SK-MEL-5 (cell line): Measurements from ENCODE around the gene PTBP3. TPM values are rescaled to one million over a fixed set of nuclear protein-coding genes. Genes with fewer than 3 reads are reported as not detected.
"Not testable (repeated sequence)": the region's sequence is repeated elsewhere in the genome, so short reads cannot be mapped to it uniquely, and the experiment has no call there.

Experiments
- DNase-seq: peaks from one replicate; pipeline ENCODE4 v3.0.0-alpha.2; 2016; ENCODE audit warnings: low read depth, low spot score
- in situ Hi-C: cut with HindIII; loops from 2 replicates; pipeline ENCODE4 v1.10.0; 2016; ENCODE audit warnings: low sequenced_read_pairs, high pct_unique_total_duplicates, low pct_unique_long_range_greater_than_20kb
- total RNA-seq: library from RNA; depleted of rRNA; stranded (reverse); fragments of >200 nt; shearing (Covaris generic); gene quantifications from 2 replicates; pipeline ENCODE4 v1.2.3, GENCODE V29; 2014

PTBP3 gene
- total RNA-seq, 1 experiment from 2014 or later, result 41.8 TPM

- DNase-seq, result no peak
- in situ Hi-C loops, result no loop called here
Measured at GRCh38 chr9:112288029-112288428, 45.4 kb downstream of the PTBP3 start.

DNA sequence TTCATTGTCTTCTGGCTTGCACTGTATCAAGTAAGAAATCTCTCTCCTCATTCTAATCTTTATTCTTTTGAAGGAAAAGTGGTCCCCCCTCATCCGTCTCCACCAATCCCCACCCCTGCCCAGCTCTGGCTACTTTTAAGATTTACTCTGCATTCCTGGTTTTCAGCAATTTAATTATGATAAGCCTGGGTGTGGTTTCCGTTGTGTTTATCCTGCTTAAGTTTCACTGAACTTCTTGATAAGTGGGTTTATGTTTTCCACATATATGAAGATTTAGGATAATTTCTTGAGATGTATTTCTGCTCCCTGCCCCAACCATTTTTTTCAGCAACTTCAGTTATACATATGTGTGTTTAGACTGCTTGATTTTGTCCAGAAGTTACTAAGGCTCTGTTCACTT lies 46.5 kb downstream of the PTBP3 start:
- no peak for DNase-seq
- in situ Hi-C loops, result no loop called here

DNA sequence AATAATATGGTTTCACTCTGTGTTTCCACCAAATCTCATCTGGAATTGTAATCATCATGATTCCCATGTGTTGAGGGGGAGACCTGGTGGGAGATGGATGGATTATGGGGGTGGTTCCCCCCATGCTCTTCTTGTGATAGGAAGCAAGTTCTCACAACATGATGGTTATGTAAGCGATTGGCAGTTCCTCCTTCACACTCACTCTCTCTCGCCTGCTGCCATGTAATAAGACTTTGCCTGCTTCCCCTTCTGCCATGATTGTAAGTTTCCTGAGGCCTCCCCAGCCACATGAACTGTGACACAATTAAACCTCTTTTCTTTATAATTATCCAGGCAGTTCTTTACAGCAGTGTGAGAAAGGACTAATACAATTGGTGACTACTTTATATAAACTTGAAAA lies 48.4 kb downstream of the PTBP3 start:
- no peak for DNase-seq
- in situ Hi-C loops, result no loop called here

- in situ Hi-C loops, result no loop called here
- DNase-seq, result no peak
Measured at GRCh38 chr9:112283582-112284253, 49.7 kb downstream of the PTBP3 start.

DNA sequence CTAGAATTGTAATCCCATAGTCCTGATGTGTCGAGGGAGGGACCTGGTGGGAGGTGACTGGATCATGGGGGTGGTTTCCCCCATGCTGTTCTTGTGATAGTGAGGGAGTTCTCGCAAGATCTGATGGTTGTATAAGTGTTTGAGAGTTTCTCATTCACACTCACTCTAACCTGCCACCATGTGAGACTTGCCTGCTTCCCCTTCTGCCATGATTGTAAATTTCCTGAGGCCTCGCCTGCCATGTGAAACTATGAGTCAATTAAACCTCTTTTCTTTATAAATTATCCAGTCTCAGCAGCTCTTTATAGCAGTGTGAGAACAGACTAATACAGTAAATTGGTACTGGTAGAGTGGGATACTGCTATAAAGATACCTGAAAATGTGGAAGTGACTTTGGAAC lies 50.6 kb downstream of the PTBP3 start:
- DNase-seq, in situ Hi-C loops: not testable (repeated sequence)

DNA sequence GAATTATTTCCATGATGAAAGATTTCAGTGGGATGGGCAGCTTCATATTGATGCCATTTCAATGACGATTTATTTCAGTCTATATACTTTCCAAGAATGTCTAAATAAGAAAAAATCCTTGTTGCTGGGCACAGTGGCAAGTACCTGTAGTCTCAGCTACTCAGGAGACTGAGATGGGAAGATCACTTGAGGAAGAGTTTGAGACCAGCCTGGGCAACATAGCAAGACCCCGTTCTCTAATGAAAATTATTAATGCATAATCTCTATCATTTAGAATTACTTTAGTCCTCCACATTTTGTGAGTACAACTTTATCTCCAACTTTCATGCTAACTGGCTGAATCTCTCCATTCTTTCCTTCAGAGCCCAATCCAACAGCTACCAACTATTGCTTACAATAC lies 52.5 kb downstream of the PTBP3 start:
- no peak for DNase-seq
- in situ Hi-C loops, result no loop called here

GRCh38 chr9:112279501-112279900 lies 53.9 kb downstream of the PTBP3 start:
- in situ Hi-C loops, result no loop called here
- DNase-seq, result no peak

DNA sequence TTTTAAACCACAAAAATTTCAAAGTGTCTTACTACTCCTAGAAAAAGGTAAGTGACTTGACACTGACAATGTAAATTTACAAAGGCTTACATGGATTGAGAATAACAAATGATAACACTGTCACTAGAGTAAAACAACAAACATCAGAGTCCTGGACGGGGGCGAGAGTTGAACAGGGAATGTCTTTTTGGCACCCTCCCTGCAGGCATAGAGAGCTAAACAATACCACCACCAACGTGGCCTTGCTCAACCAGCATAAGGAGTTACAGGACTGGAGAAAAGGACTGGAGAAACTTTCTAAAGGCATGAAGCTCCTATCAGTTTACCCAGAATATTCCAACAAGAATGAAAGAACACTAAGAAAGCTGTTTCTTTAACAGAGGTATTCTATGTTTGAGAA lies 55.3 kb downstream of the PTBP3 start:
- in situ Hi-C loops, result no loop called here
- no peak for DNase-seq

DNA sequence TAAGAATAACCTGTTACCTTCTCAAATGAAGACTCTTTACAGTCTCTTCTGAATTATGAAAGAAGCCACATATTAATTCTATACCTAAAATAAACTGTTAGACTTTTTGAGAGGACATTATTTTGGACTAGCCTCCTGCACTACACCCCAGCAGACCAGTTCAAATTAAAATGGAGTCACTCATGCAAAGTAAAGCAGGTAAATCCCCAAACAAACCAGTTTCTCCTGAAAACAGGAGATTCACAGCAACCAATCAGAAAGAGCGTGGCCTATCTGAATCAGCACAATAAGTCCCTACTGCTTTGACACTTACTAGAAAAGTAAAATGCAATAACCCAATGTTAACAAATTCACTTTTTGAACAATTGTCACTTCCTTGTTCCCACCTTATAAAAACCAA lies 58.8 kb downstream of the PTBP3 start:
- DNase-seq, result no peak
- in situ Hi-C loops, result no loop called here

- no peak for DNase-seq
- in situ Hi-C loops, result no loop called here
Measured at GRCh38 chr9:112273876-112274275, 59.5 kb downstream of the PTBP3 start.

GRCh38 chr9:112271466-112272098 lies 61.8 kb downstream of the PTBP3 start:
- in situ Hi-C loops, result no loop called here
- no peak for DNase-seq

DNA sequence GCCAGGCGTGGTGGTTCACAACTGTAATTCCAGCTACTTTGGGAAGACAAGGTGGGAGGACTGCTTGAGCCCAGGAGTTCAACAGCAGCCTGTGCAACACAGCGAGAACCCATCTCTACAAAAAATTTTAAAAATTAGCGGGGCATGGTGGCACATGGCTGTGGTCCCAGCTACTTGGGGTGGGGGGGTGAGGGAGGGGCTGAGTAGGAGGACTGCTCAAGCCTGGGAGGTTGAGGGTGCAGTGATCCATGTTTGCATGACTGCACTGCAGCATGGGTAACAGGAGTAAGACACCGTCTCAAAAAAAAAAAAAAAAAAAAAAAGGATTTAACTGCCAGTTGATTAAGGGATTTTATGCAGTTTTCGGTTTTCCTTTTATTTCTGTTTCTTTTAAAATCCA lies 65.0 kb downstream of the PTBP3 start:
- in situ Hi-C loops, result no loop called here
- DNase-seq, result no peak

GRCh38 chr9:112267086-112267485 lies 66.3 kb downstream of the PTBP3 start:
- in situ Hi-C loops, DNase-seq: not testable (repeated sequence)

GRCh38 chr9:112265391-112265790 lies 68.0 kb downstream of the PTBP3 start:
- DNase-seq, result no peak
- in situ Hi-C loops, result no loop called here

GRCh38 chr9:112262577-112262976 lies 70.8 kb downstream of the PTBP3 start:
- in situ Hi-C loops, result no loop called here
- no peak for DNase-seq

GRCh38 chr9:112261133-112261532 lies 72.3 kb downstream of the PTBP3 start:
- DNase-seq, result no peak
- in situ Hi-C loops, result no loop called here

DNA sequence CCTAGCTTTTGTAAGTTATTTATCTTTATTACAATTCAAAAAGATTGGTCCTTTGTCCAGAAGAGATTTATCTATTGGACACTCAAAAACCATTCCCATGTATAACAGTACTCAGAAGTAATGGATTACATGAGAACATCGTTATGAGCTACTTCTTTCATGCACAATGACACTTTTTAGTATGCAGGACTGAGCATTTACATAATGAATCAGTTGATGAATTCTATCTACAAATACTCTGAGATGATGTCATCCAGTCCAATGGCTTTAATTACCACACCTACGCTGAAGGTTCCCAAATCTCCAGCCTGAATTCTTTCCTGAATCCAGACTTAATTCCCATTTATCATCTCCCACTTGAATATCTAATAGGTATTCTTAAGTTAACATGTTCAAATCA lies 75.3 kb downstream of the PTBP3 start:
- in situ Hi-C loops, result no loop called here
- no peak for DNase-seq

DNA sequence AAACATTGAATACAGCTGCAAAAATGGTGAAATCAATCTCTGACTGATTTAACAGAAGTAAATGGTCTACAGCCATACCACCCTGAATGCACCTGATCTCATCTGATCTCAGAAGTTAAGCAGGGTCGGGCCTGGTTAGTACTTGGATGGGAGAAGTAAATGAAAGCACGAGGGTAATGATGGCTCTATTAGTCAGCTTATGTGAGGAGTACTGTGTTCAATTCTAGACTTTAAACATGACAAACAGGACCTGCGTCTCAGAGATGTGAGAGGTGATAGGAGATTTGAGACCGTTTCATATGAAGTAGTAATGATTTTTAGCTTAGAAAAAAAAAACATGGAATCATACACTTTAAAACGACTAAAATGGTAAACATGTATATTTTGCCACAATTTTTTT lies 81.2 kb downstream of the PTBP3 start:
- DNase-seq, result no peak
- in situ Hi-C loops, result no loop called here

DNA sequence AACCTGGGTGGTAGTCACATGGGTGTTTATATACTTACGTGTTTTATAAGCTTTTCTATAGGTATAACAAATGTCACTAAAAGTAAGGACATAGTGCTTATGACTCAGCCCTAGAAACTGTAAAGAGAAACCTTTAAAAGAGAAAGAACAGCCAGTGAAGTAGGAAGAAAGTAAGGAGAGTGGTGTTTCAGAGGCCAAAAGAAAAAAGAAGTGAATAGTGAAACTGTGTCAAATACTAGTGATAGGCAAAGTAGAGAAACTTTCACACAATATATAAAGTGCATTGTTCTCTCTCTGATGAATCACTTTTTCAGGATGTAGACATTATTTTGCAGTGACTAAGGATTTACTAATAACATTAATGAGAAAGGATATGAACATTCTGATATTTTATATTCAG lies 84.1 kb downstream of the PTBP3 start:
- in situ Hi-C loops, result no loop called here
- DNase-seq, result peak; percentile 22
